ENCODE results near the gene KCMF1. TPM values are rescaled to one million over a fixed set of nuclear protein-coding genes. Genes with fewer than 3 reads are reported as not detected.

Gene KCMF1
- polyA plus RNA-seq, 2 of the 4 experiments (the other 2 are of a cell fraction) = 77.8 to 221 TPM

DNA sequence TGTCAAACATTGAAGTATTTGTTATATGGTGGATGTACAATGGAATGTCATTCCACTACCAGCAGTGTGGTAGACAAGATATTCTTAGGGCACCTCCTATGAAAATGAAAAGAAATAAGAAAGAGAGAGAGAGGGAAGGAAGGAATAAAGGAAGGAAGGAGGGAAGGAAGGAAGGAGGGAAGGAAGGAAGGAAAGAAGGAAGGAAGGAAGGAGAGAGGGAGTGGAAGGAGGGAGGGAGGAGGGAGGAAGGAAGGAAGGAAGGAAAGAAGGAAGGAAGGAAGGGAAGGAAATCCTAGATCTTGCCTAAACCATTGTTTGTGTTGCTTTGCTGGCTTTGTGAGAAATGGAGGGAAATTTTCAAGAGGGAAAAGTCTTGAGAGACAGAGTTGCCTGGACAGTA lies 112.1 kb downstream of the KCMF1 start:
- Histone ChIP-seq H3K4me2 (no peak overlapping the region), H3K9me3 (peaks cover 9% of the 10 kb centered on the region; the same call in 2 of the 3 replicates), H3K27ac (no peak overlapping the region), H3K4me3 (no peak overlapping the region), H3K4me1 (no peaks in the 10 kb centered on the region)
- TF ChIP-seq, protein P1, sequence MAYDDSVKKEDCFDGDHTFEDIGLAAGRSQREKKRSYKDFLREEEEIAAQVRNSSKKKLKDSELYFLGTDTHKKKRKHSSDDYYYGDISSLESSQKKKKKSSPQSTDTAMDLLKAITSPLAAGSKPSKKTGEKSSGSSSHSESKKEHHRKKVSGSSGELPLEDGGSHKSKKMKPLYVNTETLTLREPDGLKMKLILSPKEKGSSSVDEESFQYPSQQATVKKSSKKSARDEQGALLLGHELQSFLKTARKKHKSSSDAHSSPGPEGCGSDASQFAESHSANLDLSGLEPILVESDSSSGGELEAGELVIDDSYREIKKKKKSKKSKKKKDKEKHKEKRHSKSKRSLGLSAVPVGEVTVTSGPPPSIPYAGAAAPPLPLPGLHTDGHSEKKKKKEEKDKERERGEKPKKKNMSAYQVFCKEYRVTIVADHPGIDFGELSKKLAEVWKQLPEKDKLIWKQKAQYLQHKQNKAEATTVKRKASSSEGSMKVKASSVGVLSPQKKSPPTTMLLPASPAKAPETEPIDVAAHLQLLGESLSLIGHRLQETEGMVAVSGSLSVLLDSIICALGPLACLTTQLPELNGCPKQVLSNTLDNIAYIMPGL (CRISPR knock-in tag; IDR thresholded peaks at IDR 0.05; ENCODE audit: borderline replicate concordance) = no peak
- TF ChIP-seq, protein P2, sequence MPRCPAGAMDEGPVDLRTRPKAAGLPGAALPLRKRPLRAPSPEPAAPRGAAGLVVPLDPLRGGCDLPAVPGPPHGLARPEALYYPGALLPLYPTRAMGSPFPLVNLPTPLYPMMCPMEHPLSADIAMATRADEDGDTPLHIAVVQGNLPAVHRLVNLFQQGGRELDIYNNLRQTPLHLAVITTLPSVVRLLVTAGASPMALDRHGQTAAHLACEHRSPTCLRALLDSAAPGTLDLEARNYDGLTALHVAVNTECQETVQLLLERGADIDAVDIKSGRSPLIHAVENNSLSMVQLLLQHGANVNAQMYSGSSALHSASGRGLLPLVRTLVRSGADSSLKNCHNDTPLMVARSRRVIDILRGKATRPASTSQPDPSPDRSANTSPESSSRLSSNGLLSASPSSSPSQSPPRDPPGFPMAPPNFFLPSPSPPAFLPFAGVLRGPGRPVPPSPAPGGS (IDR thresholded peaks at IDR 0.05) = no peak
- TF ChIP-seq PHF8 (IDR thresholded peaks at IDR 0.05; ENCODE audit: borderline replicate concordance, low read depth) = no peak
- TF ChIP-seq, protein P3, sequence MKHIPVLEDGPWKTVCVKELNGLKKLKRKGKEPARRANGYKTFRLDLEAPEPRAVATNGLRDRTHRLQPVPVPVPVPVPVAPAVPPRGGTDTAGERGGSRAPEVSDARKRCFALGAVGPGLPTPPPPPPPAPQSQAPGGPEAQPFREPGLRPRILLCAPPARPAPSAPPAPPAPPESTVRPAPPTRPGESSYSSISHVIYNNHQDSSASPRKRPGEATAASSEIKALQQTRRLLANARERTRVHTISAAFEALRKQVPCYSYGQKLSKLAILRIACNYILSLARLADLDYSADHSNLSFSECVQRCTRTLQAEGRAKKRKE (CRISPR knock-in tag; IDR thresholded peaks at IDR 0.05; ENCODE audit: low read depth) = no peak
- TF ChIP-seq, protein P4, sequence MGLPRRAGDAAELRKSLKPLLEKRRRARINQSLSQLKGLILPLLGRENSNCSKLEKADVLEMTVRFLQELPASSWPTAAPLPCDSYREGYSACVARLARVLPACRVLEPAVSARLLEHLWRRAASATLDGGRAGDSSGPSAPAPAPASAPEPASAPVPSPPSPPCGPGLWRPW (IDR thresholded peaks at IDR 0.05) = no peak
- TF ChIP-seq RFX5 (IDR thresholded peaks at IDR 0.05) = no peak
- TF ChIP-seq KDM5A (IDR thresholded peaks at IDR 0.05) = no peak
- TF ChIP-seq, protein P5, sequence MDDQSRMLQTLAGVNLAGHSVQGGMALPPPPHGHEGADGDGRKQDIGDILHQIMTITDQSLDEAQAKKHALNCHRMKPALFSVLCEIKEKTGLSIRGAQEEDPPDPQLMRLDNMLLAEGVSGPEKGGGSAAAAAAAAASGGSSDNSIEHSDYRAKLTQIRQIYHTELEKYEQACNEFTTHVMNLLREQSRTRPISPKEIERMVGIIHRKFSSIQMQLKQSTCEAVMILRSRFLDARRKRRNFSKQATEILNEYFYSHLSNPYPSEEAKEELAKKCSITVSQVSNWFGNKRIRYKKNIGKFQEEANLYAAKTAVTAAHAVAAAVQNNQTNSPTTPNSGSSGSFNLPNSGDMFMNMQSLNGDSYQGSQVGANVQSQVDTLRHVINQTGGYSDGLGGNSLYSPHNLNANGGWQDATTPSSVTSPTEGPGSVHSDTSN (IDR thresholded peaks at IDR 0.05) = no peak
- TF ChIP-seq, protein P6, sequence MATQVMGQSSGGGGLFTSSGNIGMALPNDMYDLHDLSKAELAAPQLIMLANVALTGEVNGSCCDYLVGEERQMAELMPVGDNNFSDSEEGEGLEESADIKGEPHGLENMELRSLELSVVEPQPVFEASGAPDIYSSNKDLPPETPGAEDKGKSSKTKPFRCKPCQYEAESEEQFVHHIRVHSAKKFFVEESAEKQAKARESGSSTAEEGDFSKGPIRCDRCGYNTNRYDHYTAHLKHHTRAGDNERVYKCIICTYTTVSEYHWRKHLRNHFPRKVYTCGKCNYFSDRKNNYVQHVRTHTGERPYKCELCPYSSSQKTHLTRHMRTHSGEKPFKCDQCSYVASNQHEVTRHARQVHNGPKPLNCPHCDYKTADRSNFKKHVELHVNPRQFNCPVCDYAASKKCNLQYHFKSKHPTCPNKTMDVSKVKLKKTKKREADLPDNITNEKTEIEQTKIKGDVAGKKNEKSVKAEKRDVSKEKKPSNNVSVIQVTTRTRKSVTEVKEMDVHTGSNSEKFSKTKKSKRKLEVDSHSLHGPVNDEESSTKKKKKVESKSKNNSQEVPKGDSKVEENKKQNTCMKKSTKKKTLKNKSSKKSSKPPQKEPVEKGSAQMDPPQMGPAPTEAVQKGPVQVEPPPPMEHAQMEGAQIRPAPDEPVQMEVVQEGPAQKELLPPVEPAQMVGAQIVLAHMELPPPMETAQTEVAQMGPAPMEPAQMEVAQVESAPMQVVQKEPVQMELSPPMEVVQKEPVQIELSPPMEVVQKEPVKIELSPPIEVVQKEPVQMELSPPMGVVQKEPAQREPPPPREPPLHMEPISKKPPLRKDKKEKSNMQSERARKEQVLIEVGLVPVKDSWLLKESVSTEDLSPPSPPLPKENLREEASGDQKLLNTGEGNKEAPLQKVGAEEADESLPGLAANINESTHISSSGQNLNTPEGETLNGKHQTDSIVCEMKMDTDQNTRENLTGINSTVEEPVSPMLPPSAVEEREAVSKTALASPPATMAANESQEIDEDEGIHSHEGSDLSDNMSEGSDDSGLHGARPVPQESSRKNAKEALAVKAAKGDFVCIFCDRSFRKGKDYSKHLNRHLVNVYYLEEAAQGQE (IDR thresholded peaks at IDR 0.05) = no peak
- TF ChIP-seq EHF (CRISPR knock-in tag; IDR thresholded peaks at IDR 0.05) = no peak
- no peak for TF ChIP-seq CEBPB (IDR thresholded peaks at IDR 0.05)
- TF ChIP-seq RCOR1 (IDR thresholded peaks at IDR 0.05; ENCODE audit: low read depth, low read length) = no peak
- no peak for TF ChIP-seq RAD21 (conservative IDR thresholded peaks at IDR 0.05 in 1 of 2, IDR thresholded peaks at IDR 0.05 in 1 of 2)
- no peak for TF ChIP-seq JUNB (IDR thresholded peaks at IDR 0.05)
- TF ChIP-seq HOXB13 (CRISPR knock-in tag; IDR thresholded peaks at IDR 0.05; ENCODE audit: low read depth) = no peak
- no peak for TF ChIP-seq HOXA7 (CRISPR knock-in tag; IDR thresholded peaks at IDR 0.05)
- no peak for TF ChIP-seq EHMT2 (IDR thresholded peaks at IDR 0.05; ENCODE audit: low read depth)
- no peak for TF ChIP-seq POLR2A (IDR thresholded peaks at IDR 0.05; ENCODE audit: low read length)
- POLR2A ChIA-PET = no interaction called here
- FAIRE-seq (no peak), DNase-seq (ENCODE audit: low read depth in 1 of 2, low spot score in 1 of 2) (no peak), ATAC-seq (no peak)
- CTCF ChIA-PET = interaction anchor here (9.4 kb wide), 1 partner anchor 16 kb away, joined by 91 read pairs; no protein-coding TSS in a partner anchor
